ENCODE measurements around the gene TRAPPC2L.

TRAPPC2L gene

DNA sequence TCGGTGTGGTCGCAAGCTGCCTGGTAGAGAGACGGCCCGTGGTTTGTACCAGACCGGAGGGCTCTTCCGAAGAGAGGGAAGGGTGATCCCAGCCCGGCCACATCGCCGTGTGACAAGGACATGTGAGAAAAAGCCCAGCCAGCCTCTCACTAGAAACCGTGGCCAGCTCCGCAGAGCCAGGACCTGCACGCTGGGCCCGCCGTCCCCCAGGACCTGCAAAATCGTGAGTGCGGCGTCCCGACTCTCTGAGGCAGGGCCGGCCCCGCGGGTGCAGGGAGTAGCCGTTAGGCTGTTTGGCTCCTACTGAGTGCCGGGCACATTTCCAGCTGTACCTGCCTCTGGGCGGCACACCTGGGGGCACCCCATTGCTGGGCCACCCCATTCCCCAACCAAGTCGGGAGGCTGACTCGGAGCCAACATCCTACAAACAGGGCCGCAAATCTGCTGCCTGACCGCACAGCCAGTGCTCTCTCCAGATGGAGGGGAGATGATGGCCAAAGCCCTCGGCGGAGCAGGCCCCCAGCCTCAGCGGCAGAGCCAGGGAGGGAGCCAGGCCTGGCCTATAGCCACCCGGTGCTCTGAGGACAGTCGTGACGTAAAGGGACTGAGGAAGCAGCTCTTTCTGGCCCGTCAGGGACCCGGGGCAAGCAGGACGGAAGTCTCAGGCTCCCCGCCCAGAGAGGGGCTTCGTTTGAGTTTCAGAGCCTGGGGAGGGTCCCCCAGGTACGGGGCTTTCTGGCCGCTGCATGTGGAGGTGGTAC, 43.2 kb downstream of the TRAPPC2L start:
- TF ChIP-seq, protein P1, sequence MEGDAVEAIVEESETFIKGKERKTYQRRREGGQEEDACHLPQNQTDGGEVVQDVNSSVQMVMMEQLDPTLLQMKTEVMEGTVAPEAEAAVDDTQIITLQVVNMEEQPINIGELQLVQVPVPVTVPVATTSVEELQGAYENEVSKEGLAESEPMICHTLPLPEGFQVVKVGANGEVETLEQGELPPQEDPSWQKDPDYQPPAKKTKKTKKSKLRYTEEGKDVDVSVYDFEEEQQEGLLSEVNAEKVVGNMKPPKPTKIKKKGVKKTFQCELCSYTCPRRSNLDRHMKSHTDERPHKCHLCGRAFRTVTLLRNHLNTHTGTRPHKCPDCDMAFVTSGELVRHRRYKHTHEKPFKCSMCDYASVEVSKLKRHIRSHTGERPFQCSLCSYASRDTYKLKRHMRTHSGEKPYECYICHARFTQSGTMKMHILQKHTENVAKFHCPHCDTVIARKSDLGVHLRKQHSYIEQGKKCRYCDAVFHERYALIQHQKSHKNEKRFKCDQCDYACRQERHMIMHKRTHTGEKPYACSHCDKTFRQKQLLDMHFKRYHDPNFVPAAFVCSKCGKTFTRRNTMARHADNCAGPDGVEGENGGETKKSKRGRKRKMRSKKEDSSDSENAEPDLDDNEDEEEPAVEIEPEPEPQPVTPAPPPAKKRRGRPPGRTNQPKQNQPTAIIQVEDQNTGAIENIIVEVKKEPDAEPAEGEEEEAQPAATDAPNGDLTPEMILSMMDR (IDR thresholded peaks at IDR 0.05; ENCODE audit: low read length, missing control alignments), result no peak
- H3K4me3 ChIP-seq (replicated peaks; ENCODE audit: low read depth, low read length), result no peak overlapping the region
- no peak for DNase-seq (ENCODE audit: low read depth)

DNA sequence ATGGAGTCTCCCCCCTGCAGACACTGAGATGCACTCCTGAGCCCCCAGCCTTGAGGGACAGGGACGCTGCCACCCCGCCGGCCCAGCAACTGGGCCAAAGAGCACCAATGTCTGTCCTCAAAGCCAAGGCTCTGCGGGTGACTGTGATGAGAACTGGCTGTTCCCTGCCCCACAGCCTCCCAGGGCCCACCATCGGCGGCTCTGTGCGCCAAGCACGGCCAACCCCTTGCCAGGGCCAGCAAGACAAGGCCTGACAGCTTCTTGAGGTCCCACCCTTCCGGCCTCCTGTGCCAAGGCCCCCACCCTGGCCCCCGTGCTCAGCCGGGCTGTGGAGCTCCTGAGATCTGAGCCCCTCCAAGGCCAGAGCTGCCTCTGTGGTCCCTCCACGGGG, 43.7 kb downstream of the TRAPPC2L start:
- TF ChIP-seq, protein P1 (IDR thresholded peaks at IDR 0.05; ENCODE audit: low read length, missing control alignments), result no peak
- no peak overlapping the region for H3K4me3 ChIP-seq (replicated peaks; ENCODE audit: low read depth, low read length)
- no peak for DNase-seq (ENCODE audit: low read depth)

DNA sequence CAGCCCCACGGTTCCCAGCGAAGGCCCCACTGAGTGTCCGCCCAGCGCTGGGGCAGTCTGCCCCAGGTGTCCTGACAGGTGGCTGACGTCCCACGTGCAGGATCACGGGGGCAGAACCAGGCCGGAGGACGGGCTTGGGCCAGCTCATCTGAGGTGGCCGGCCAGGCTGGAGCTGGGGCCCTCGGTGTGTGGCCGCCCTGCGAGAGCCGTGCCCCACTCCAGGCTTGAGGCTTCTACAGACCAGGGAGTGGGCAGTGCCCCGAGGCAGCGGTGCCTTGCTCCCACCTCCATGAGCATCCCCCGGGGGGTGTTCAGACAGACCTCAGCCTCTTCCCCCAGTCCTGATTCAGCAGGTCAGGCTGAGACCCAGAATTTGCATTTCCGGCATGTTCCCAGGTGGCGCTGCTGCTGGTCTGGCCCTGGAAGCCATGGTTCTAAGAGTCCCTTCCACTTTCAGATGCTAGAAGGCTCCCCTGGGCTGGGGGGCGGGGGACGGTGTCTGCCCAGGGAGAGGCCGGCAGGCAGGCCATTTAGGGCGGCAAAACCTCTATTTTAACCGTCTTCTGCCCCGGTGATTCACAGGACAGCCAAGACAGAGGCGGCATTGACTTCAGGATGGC, 44.9 kb downstream of the TRAPPC2L start:
- TF ChIP-seq, protein P1 (IDR thresholded peaks at IDR 0.05; ENCODE audit: low read length, missing control alignments), result no peak
- DNase-seq (ENCODE audit: low read depth), result no peak
- H3K4me3 ChIP-seq (replicated peaks; ENCODE audit: low read depth, low read length), result no peak overlapping the region

DNA sequence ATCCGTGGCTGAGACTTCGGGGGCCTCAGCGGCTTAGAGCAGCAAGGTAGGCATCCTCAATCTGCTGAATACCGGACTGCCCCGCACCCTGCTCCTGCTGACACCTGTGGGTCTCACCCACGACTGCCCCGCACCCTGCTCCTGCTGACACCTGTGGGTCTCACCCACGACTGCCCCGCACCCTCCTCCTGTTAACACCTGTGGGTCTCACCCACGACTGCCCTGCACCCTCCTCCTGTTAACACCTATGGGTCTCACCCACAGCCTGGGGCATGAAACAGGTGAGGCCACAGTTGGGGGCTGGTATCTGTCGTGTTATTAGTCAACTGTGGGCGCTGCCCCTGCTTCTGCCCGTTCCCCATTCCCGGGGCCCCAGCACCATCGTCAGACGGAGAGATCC, 45.8 kb downstream of the TRAPPC2L start:
- TF ChIP-seq, protein P1 (IDR thresholded peaks at IDR 0.05; ENCODE audit: low read length, missing control alignments), result no peak
- no peak overlapping the region for H3K4me3 ChIP-seq (replicated peaks; ENCODE audit: low read depth, low read length)
- no peak for DNase-seq (ENCODE audit: low read depth)

DNA sequence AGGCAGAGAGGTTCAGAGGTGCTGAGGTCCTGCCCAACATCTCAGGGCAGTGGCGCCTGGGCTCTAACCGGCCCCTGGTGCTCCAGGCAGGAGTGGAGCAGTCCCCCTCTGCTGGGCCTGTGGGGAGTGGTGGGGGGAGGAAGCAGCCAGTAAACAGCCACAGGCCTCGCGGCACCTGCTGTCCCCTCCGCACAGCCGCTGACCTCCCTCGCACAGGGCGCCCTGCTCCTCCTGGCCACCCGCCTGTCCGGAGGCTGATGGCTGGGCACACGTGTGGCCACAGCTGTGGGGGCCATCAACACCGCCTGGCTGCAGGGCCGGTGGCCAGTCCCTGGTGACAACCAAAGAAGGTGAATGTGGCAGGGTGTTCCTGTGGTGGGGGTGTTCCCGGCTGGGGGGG, 46.3 kb downstream of the TRAPPC2L start:
- H3K4me3 ChIP-seq (replicated peaks; ENCODE audit: low read depth, low read length), result no peak overlapping the region
- TF ChIP-seq, protein P1 (IDR thresholded peaks at IDR 0.05; ENCODE audit: low read length, missing control alignments), result no peak
- DNase-seq (ENCODE audit: low read depth), result no peak

DNA sequence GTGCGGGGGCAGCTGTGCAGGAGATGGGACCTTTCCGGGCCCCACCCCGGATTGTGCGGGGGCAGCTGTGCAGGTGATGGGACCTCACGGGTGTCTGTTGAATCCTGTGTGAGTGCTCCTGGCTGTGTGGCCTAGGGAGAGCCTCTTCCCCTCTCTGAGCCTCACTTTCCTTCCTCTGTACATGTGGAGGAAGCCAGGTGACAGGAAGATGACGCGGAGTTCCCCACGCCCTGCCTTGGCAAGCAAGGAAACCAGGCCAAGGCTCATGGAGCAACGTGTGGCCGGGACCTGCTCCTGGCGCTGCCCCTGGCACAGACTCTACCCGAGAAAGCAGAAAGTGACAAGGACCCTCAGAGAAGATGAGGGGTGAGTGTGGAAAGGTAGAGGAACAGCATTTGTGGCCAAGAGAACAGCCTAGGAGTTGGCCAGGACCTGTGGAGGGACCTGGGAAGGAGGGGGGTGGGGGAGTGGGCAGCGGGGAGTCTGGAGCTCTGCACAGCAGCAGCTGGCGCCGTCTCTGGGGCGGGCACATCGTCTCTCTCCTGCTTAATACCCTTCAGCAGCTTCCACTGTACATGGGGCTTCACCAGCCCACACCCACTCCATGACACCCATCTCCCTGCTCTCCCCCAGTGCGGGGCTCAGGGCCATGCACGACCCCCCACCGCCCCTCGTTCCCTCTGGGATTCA, 47.9 kb downstream of the TRAPPC2L start:
- H3K4me3 ChIP-seq (replicated peaks; ENCODE audit: low read depth, low read length), result no peak overlapping the region
- no peak for DNase-seq (ENCODE audit: low read depth)
- TF ChIP-seq, protein P1 (IDR thresholded peaks at IDR 0.05; ENCODE audit: low read length, missing control alignments), result no peak
